Endodermal cell (in vitro differentiated cells): ENCODE measurements around the gene INSR. TPM values are rescaled to one million over a fixed set of nuclear protein-coding genes. Genes with fewer than 3 reads are reported as not detected.
"Not testable (repeated sequence)": the region's sequence is repeated elsewhere in the genome, so short reads cannot be mapped to it uniquely, and the experiment has no call there.

ENCODE experiments used
- DNase-seq: peaks from one replicate; pipeline ENCODE4 v3.0.0-alpha.2; 2017
- H3K27ac ChIP-seq: 2 replicates; pipeline ENCODE4 v1.5.1; 2013; ENCODE audit warnings: mild to moderate bottlenecking, low read depth, low read length, moderate library complexity
- H3K27me3 ChIP-seq: 2 replicates; pipeline ENCODE4 v1.6.1; 2013; ENCODE audit warnings: mild to moderate bottlenecking, low read length, moderate library complexity; ENCODE audit not compliant: insufficient read depth, control insufficient read depth, poor library complexity, severe bottlenecking
- H3K36me3 ChIP-seq: 2 replicates; pipeline ENCODE4 v1.7.0; 2013; ENCODE audit warnings: mild to moderate bottlenecking, low read length, moderate library complexity; ENCODE audit not compliant: control insufficient read depth, insufficient read depth
- H3K4me1 ChIP-seq: one replicate; pipeline ENCODE4 v1.7.0; 2013; ENCODE audit warnings: low read length; ENCODE audit not compliant: control insufficient read depth, insufficient read depth
- H3K4me3 ChIP-seq: 2 replicates; pipeline ENCODE4 v1.5.1; 2013; ENCODE audit warnings: mild to moderate bottlenecking, low read length, moderate library complexity
- H3K9ac ChIP-seq: 2 replicates; pipeline ENCODE4 v1.6.1; 2013; ENCODE audit warnings: mild to moderate bottlenecking, low read length, moderate library complexity; ENCODE audit not compliant: poor library complexity, severe bottlenecking; ENCODE audit errors: extremely low read depth
- H3K9me3 ChIP-seq: 2 replicates; pipeline ENCODE4 v1.6.1; 2013; ENCODE audit warnings: mild to moderate bottlenecking, low read length, moderate library complexity; ENCODE audit not compliant: control insufficient read depth
- H3K27ac Mint-ChIP-seq: 2 replicates; pipeline ENCODE4 v1.8.0; 2020; ENCODE audit warnings: mixed read lengths
- H3K27me3 Mint-ChIP-seq: 2 replicates; pipeline ENCODE4 v1.8.0; 2021; ENCODE audit warnings: mild to moderate bottlenecking, mixed read lengths; ENCODE audit not compliant: insufficient read depth
- H3K36me3 Mint-ChIP-seq: 2 replicates; pipeline ENCODE4 v1.8.0; 2020; ENCODE audit warnings: low read depth, mixed read lengths
- H3K4me1 Mint-ChIP-seq: 2 replicates; pipeline ENCODE4 v1.8.0; 2020; ENCODE audit warnings: mixed read lengths
- H3K4me3 Mint-ChIP-seq: 2 replicates; pipeline ENCODE4 v1.8.0; 2020; ENCODE audit warnings: mild to moderate bottlenecking, moderate library complexity, mixed read lengths
- H3K9me3 Mint-ChIP-seq: 2 replicates; pipeline ENCODE4 v1.8.0; 2020; ENCODE audit warnings: mild to moderate bottlenecking, mixed read lengths
- CTCF ChIP-seq: fragments of 200-600 bp; sonication (generic); conservative IDR thresholded peaks from 2 replicates; pipeline ENCODE4 v1.5.0; 2021; ENCODE audit warnings: antibody characterized with exemption, mild to moderate bottlenecking
- WGBS, 2 experiments: methylation state at CpG; one replicate each; pipeline versions ENCODE4 v1.1.5 to v1.1.7; 2013; ENCODE audit warnings: missing lambda C conversion rate in 2 of 2, mixed read lengths in 1 of 2; ENCODE audit not compliant: insufficient coverage in 1 of 2, insufficient read length in 1 of 2; 5-methylcytosine and 5-hydroxymethylcytosine counted together
- total RNA-seq, 2 donors: library from RNA; stranded (reverse); fragmentation: NEBNext Ultra II Directional in 1 of 2; extraction: Animal tissue kit (Norgen Biotek cat#: 25700) in 1 of 2; gene quantifications; 2 replicates in 1 of 2; 3 replicates in 1 of 2; pipeline ENCODE4 v1.2.1, GENCODE V29; 2021

The INSR gene
- total RNA-seq, 2 donors from 2014 or later = 31.3 to 31.5 TPM

GRCh38 chr19:7068599-7068998, 225.6 kb downstream of the INSR start:
- H3K27ac ChIP-seq = no peak overlapping the region
- Mint-ChIP-seq H3K27ac (no peak overlapping the region), H3K36me3 (peaks cover 29% of the 10 kb centered on the region), H3K27me3 (no peaks in the 10 kb centered on the region), H3K9me3 (peaks cover 42% of the 10 kb centered on the region), H3K4me1 (no peaks in the 10 kb centered on the region), H3K4me3 (peak overlapping the region; percentile 86)
- TF ChIP-seq CTCF = no peak
- WGBS, 2 experiments = 96% methylated on average over 6 of the region's 6 CpGs; no CpG with 5 or more reads in 1 of the 2 experiments
- no peaks in the 10 kb centered on the region for H3K27me3 ChIP-seq
- no peak for DNase-seq
- H3K36me3 ChIP-seq = peaks cover 18% of the 10 kb centered on the region
- H3K9ac ChIP-seq = no peak overlapping the region
- H3K4me1 ChIP-seq = no peaks in the 10 kb centered on the region
- peaks cover 21% of the 10 kb centered on the region for H3K9me3 ChIP-seq
- peak overlapping the region; percentile 90 for H3K4me3 ChIP-seq

GRCh38 chr19:7067716-7068115, 226.5 kb downstream of the INSR start:
- Mint-ChIP-seq H3K4me1 (no peaks in the 10 kb centered on the region), H3K4me3 (no peak overlapping the region), H3K9me3 (peaks cover 46% of the 10 kb centered on the region), H3K36me3 (peaks cover 24% of the 10 kb centered on the region), H3K27ac (no peak overlapping the region), H3K27me3 (no peaks in the 10 kb centered on the region)
- TF ChIP-seq CTCF = no peak
- no peaks in the 10 kb centered on the region for H3K27me3 ChIP-seq
- H3K4me3 ChIP-seq = no peak overlapping the region
- peaks cover 24% of the 10 kb centered on the region for H3K9me3 ChIP-seq
- H3K27ac ChIP-seq = no peak overlapping the region
- no peaks in the 10 kb centered on the region for H3K4me1 ChIP-seq
- 88% methylated on average over 2 of the region's 2 CpGs; no CpG with 5 or more reads in 1 of the 2 experiments for whole genome bisulfite sequencing, 2 experiments
- DNase-seq = no peak
- no peak overlapping the region for H3K9ac ChIP-seq
- H3K36me3 ChIP-seq = peaks cover 14% of the 10 kb centered on the region

- 45% methylated on average over 13 of the region's 13 CpGs; no CpG with 5 or more reads in 1 of the 2 experiments for WGBS, 2 experiments
- Mint-ChIP-seq H3K9me3 (peaks cover 44% of the 10 kb centered on the region), H3K36me3 (peaks cover 18% of the 10 kb centered on the region)
- not testable (repeated sequence) for H3K9ac ChIP-seq, H3K4me1 Mint-ChIP-seq, H3K27ac Mint-ChIP-seq, H3K36me3 ChIP-seq, H3K27me3 ChIP-seq, H3K4me1 ChIP-seq, H3K27me3 Mint-ChIP-seq, H3K4me3 Mint-ChIP-seq, H3K4me3 ChIP-seq, H3K27ac ChIP-seq
- DNase-seq = peak; percentile 79
- peak; percentile 48 for TF ChIP-seq CTCF
- peaks cover 24% of the 10 kb centered on the region for H3K9me3 ChIP-seq
These were observed 227.1 kb downstream of the INSR start for GRCh38 chr19:7067122-7067521.
